ENCODE data around the gene CCT5. TPM values are rescaled to one million over a fixed set of nuclear protein-coding genes. Genes with fewer than 3 reads are reported as not detected.

CCT5 gene
- polyA plus RNA-seq, 1 donor (not counting 4 experiments of a cell fraction or from before 2014, with no cell fraction given), result 558 TPM

- Histone ChIP-seq H3K4me3 (ENCODE audit: control insufficient read depth in 2 of 3, extremely low read depth in 1 of 3, insufficient read depth in 2 of 3, low read depth in 1 of 3, low read length in 3 of 3) (no peak overlapping the region), H3K4me2 (ENCODE audit: control insufficient read depth, extremely low read depth, insufficient read depth, low read depth, low read length) (no peak overlapping the region), H3K27me3 (ENCODE audit: control insufficient read depth, extremely low read depth, insufficient read depth, low read length) (no peaks in the 10 kb centered on the region), H3K9me1 (ENCODE audit: control insufficient read depth, extremely low read depth, insufficient read depth, low read length) (no peaks in the 10 kb centered on the region), H2AFZ (ENCODE audit: control insufficient read depth, low read length) (no peak overlapping the region), H3K79me2 (ENCODE audit: control insufficient read depth, insufficient read depth, low read length) (no peaks in the 10 kb centered on the region), H3K9me3 (ENCODE audit: control insufficient read depth, low read depth, low read length) (no peaks in the 10 kb centered on the region), H3K27ac (ENCODE audit: control insufficient read depth, insufficient read depth, low read length) (no peak overlapping the region), H4K20me1 (ENCODE audit: control insufficient read depth, extremely low read depth, insufficient read depth, low read length) (no peaks in the 10 kb centered on the region), H3K36me3 (ENCODE audit: control insufficient read depth in 2 of 2, extremely low read depth in 1 of 2, insufficient read depth in 2 of 2, low read length in 2 of 2) (no peaks in the 10 kb centered on the region), H3K4me1 (ENCODE audit: control insufficient read depth, extremely low read depth, insufficient read depth, low read length) (peaks cover 9% of the 10 kb centered on the region), H3K9ac (ENCODE audit: control insufficient read depth, extremely low read depth, insufficient read depth, low read length) (no peak overlapping the region)
- TF ChIP-seq CTCF (optimal IDR thresholded peaks at IDR 0.05 in 1 of 3, IDR thresholded peaks at IDR 0.05 in 1 of 3, conservative IDR thresholded peaks at IDR 0.05 in 1 of 3; ENCODE audit: extremely low read depth in 1 of 3, insufficient read depth in 2 of 3, low read length in 3 of 3) (no peak), EZH2 (IDR thresholded peaks at IDR 0.05; ENCODE audit: low read length) (no peak)
- DNase-seq (ENCODE audit: low read depth, low spot score) (no peak), FAIRE-seq (no peak)
- dilution Hi-C loops (cut with MboI; ENCODE audit: extremely low pct_ligation_motif_present, low sequenced_read_pairs), result no loop called here
These were observed 36.2 kb downstream of the CCT5 start for GRCh38 chr5:10286162-10286861.

GRCh38 chr5:10286862-10287227, 36.8 kb downstream of the CCT5 start:
- DNase-seq (ENCODE audit: low read depth, low spot score), result no peak
- H3K27me3 ChIP-seq (ENCODE audit: control insufficient read depth, extremely low read depth, insufficient read depth, low read length), result no peaks in the 10 kb centered on the region
- no peak overlapping the region for H2AFZ ChIP-seq (ENCODE audit: control insufficient read depth, low read length)
- H3K9me1 ChIP-seq (ENCODE audit: control insufficient read depth, extremely low read depth, insufficient read depth, low read length), result no peaks in the 10 kb centered on the region
- FAIRE-seq, result no peak
- H3K79me2 ChIP-seq (ENCODE audit: control insufficient read depth, insufficient read depth, low read length), result no peaks in the 10 kb centered on the region
- no peak overlapping the region for H3K4me3 ChIP-seq (ENCODE audit: control insufficient read depth in 2 of 3, extremely low read depth in 1 of 3, insufficient read depth in 2 of 3, low read depth in 1 of 3, low read length in 3 of 3)
- H3K4me1 ChIP-seq (ENCODE audit: control insufficient read depth, extremely low read depth, insufficient read depth, low read length), result peaks cover 9% of the 10 kb centered on the region
- TF ChIP-seq CTCF (optimal IDR thresholded peaks at IDR 0.05 in 1 of 3, IDR thresholded peaks at IDR 0.05 in 1 of 3, conservative IDR thresholded peaks at IDR 0.05 in 1 of 3; ENCODE audit: extremely low read depth in 1 of 3, insufficient read depth in 2 of 3, low read length in 3 of 3) (no peak), EZH2 (IDR thresholded peaks at IDR 0.05; ENCODE audit: low read length) (no peak)
- H3K9ac ChIP-seq (ENCODE audit: control insufficient read depth, extremely low read depth, insufficient read depth, low read length), result no peak overlapping the region
- no peaks in the 10 kb centered on the region for H3K9me3 ChIP-seq (ENCODE audit: control insufficient read depth, low read depth, low read length)
- H3K4me2 ChIP-seq (ENCODE audit: control insufficient read depth, extremely low read depth, insufficient read depth, low read depth, low read length), result no peak overlapping the region
- H3K27ac ChIP-seq (ENCODE audit: control insufficient read depth, insufficient read depth, low read length), result no peak overlapping the region
- dilution Hi-C loops (cut with MboI; ENCODE audit: extremely low pct_ligation_motif_present, low sequenced_read_pairs), result no loop called here
- H4K20me1 ChIP-seq (ENCODE audit: control insufficient read depth, extremely low read depth, insufficient read depth, low read length), result no peaks in the 10 kb centered on the region
- no peaks in the 10 kb centered on the region for H3K36me3 ChIP-seq (ENCODE audit: control insufficient read depth in 2 of 2, extremely low read depth in 1 of 2, insufficient read depth in 2 of 2, low read length in 2 of 2)

Data from keratinocyte (primary cell).